NCI-H226 (cell line): ENCODE results near the gene SPAG7.
A peak's percentile ranks its signal among the peaks of the same experiment; 100 is the strongest.

Source experiments
- DNase-seq: peaks from one replicate; pipeline ENCODE4 v3.0.0-alpha.2; 2015

The SPAG7 gene

DNA sequence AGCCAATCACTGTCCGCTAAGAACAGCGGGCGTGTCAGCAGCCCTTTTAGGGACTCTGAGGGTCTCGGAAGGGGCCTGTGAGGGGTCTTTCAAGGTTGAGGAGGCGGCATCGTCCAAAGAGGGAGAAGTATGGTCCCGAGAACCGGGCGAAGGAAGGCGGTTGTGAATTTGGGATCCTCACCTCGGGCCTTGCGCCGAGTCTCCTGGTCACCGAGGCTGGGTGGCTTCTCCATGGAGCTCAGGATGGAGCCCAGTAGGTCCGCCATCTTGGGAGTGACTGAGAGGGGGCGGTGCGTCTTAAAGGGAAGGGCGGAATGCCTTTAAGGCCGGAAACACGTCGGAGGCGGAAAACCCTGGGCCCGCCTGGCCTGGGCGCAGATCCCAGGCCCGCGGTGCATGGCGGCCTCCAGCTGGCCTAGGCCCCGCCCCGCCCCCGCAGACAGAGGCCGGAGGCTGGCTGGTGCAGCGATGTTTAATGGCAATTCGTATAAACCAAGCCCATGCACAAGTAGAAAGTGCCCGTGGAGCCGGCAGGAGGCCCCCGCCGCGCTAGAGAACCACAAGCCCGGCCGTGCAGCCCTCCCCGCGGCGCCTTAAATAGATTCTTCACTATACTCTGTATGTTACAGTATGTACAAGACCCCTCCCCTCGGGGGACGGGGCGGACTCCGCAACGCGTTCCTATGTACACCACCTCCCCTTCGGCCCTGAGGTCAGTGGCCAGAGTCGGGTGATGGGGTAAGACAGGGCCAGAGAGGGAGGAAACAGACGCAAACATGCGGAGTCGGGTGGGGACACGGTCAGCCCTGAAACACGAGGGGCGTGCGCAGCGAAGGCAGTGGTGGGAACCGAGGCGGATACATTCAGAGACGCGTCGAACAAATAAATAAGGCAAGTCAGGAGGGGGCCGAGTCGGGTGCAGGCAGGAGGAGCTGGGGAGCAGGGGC is at the start of gene SPAG7:
TSS of gene SPAG7 (minus strand) at position 279 of the 947 bp plus-strand sequence. CDS start at position 266, 13 bp downstream.
- peak; percentile 87 for DNase-seq

DNA sequence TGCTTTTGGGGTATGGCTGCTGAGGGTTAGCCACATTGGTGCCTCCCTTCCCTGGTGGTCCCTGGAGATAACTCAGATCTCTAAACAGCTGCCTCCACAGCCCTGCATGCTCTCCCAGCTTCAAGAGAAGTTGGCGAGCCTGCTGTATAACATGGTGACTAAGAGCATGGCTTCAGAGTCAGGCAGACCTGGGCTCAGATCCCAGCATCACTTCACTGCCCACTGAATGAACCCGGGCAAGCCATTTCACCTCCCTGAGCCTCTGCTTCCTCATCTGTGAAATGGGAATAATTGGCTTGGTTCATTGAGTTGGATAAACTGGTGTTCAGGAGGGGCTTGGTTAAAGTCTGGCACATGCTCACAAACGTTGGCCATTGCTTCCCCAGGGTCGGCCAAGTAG is 46.7 kb upstream of the SPAG7 start:
- DNase-seq: no peak

DNA sequence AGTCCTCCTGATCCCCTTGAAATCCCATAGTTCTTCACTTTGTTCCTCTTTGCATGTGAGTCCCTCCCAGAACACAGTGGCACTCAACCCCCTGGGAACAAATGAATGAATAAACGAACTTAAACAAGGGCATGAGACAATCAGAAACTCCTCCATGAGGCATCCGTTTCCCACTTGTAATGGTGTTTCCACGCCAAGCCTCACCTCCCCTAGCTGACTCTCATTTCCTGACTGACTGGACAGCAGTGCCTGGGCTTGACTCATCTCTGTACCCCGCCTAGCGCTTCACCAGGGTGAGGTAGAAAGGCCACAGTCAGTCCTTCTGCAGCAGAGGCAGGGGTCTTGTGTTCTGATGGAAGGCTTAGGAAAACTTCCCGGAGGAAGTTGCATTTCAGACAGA is 44.3 kb upstream of the SPAG7 start:
- peak; percentile 47 for DNase-seq

GRCh38 chr17:5003214-5003867 is 35.7 kb upstream of the SPAG7 start:
- peak; percentile 62 for DNase-seq

- no peak for DNase-seq
Measured at GRCh38 chr17:5002121-5002788, 34.6 kb upstream of the SPAG7 start.

DNA sequence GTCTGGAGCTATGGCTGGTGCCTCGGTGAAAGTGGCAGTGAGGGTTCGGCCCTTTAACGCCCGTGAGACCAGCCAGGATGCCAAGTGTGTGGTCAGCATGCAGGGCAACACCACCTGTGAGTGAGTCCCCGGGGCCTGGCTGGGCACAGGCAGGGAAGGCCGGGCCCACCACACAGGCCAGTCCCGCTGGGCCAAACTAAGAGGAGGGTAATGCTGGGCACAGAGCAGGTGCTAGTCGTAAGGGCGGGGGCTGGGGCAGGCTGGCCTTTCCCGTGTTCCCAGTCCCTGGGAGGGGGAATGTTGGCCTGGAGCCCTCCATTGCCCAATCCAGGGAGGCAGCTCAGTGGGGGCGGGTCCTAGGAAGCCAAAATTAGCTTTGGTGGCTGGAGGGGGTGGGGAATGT is 32.6 kb upstream of the SPAG7 start:
- no peak for DNase-seq

GRCh38 chr17:4999430-5000093 is 31.9 kb upstream of the SPAG7 start:
- no peak for DNase-seq

- peak; percentile 21 for DNase-seq
Measured at GRCh38 chr17:4998732-4999429, 31.3 kb upstream of the SPAG7 start.

- DNase-seq: no peak
Measured at GRCh38 chr17:4998027-4998731, 30.6 kb upstream of the SPAG7 start.

- DNase-seq: peak; percentile 80
Measured at GRCh38 chr17:4997302-4998026, 29.8 kb upstream of the SPAG7 start, which contains the start of the genes INCA1 and KIF1C. INCA1 (minus strand) TSS chr17:4997522; CDS start chr17:4994437, 3,085 bp downstream. KIF1C (plus strand) TSS chr17:4997950; CDS start chr17:5000247, 2,297 bp downstream.

- DNase-seq: no peak
Measured at GRCh38 chr17:4994081-4994595, 26.5 kb upstream of the SPAG7 start.

GRCh38 chr17:4987767-4988567 is 20.4 kb upstream of the SPAG7 start:
- no peak for DNase-seq

- DNase-seq: peak; percentile 55
Measured at GRCh38 chr17:4986951-4987766, 19.5 kb upstream of the SPAG7 start, which contains the start of gene CAMTA2. CAMTA2 (minus strand) TSS chr17:4987675; CDS start chr17:4986222, 1,453 bp downstream.

- DNase-seq: peak; percentile 34
Measured at GRCh38 chr17:4986403-4986802, 18.8 kb upstream of the SPAG7 start.

DNA sequence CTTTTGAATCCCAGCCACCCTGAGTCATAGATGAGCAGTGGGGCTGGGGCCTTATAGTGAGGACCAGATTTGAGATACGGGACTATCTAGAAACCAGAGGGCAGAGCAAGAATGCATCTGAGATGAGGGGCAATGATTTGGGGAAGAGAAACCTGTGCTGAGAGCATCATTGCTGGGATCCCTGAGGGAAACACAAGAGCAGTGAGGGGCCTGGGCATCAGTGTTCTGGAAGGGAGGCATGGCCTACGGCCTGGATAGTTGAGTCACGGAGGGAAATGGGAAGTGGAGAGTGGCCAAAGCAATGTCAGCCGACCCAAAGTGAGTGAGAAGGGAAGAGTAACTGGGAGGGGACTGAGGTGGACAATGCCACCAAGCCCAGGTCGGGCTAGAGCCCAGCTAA is 14.7 kb upstream of the SPAG7 start:
- DNase-seq: no peak

- no peak for DNase-seq
Measured at GRCh38 chr17:4980644-4981216, 13.1 kb upstream of the SPAG7 start.

GRCh38 chr17:4978726-4979125 is 11.1 kb upstream of the SPAG7 start:
- DNase-seq: no peak

GRCh38 chr17:4974115-4974670 is 6.6 kb upstream of the SPAG7 start:
- DNase-seq: no peak
